ENCODE results near the gene SMC3. TPM values are rescaled to one million over a fixed set of nuclear protein-coding genes. Genes with fewer than 3 reads are reported as not detected.
"Not testable (repeated sequence)": the region's sequence is repeated elsewhere in the genome, so short reads cannot be mapped to it uniquely, and the experiment has no call there.

Gene SMC3
- total and polyA plus RNA-seq, 2 donors, result 24.6 to 63.7 TPM

GRCh38 chr10:110619514-110620397 is 52.3 kb downstream of the SMC3 start:
- no peak for DNase-seq (ENCODE audit: low read depth in 6 of 9, low spot score in 9 of 9)
- H3K27me3 ChIP-seq (ENCODE audit: control insufficient read depth in 2 of 2, insufficient read depth in 1 of 2, low read length in 1 of 2), result peaks cover 0 to 1% of the 10 kb centered on the region in 2 donors
- peaks cover 0 to 4% of the 10 kb centered on the region in 2 donors for H3K9me3 ChIP-seq (ENCODE audit: control insufficient read depth in 2 of 2, insufficient read depth in 1 of 2, low read length in 1 of 2)
- peaks cover 17 to 29% of the 10 kb centered on the region in 2 donors for H3K4me1 ChIP-seq (ENCODE audit: control insufficient read depth in 2 of 2, insufficient read depth in 2 of 2, low read length in 2 of 2)
- no peak overlapping the region for H3K27ac ChIP-seq (ENCODE audit: low read depth in 1 of 2, low read length in 1 of 2)
- no peaks in the 10 kb centered on the region for H3K36me3 ChIP-seq (ENCODE audit: control insufficient read depth in 2 of 2, insufficient read depth in 2 of 2, low read length in 1 of 2)
- no peak overlapping the region for H3K4me3 ChIP-seq (ENCODE audit: low read length in 2 of 2)
- 98% methylated on average over 3 of the region's 3 CpGs for WGBS

- H3K27me3 ChIP-seq (ENCODE audit: control insufficient read depth in 2 of 2, insufficient read depth in 1 of 2, low read length in 1 of 2), result peaks cover 0 to 2% of the 10 kb centered on the region in 2 donors
- no peak overlapping the region for H3K27ac ChIP-seq (ENCODE audit: low read depth in 1 of 2, low read length in 1 of 2)
- no peaks in the 10 kb centered on the region for H3K36me3 ChIP-seq (ENCODE audit: control insufficient read depth in 2 of 2, insufficient read depth in 2 of 2, low read length in 1 of 2)
- peaks cover 0 to 4% of the 10 kb centered on the region in 2 donors for H3K9me3 ChIP-seq (ENCODE audit: control insufficient read depth in 2 of 2, insufficient read depth in 1 of 2, low read length in 1 of 2)
- 98% methylated on average over 2 of the region's 2 CpGs for WGBS
- H3K4me3 ChIP-seq (ENCODE audit: low read length in 2 of 2), result no peak overlapping the region
- H3K4me1 ChIP-seq (ENCODE audit: control insufficient read depth in 2 of 2, insufficient read depth in 2 of 2, low read length in 2 of 2), result peaks cover 17 to 25% of the 10 kb centered on the region in 2 donors
- DNase-seq (ENCODE audit: low read depth in 6 of 9, low spot score in 9 of 9), result no peak
These were observed 52.9 kb downstream of the SMC3 start for GRCh38 chr10:110620398-110620719.

- H3K9me3 ChIP-seq (ENCODE audit: control insufficient read depth in 2 of 2, insufficient read depth in 1 of 2, low read length in 1 of 2); H3K4me1 ChIP-seq (ENCODE audit: control insufficient read depth in 2 of 2, insufficient read depth in 2 of 2, low read length in 2 of 2); H3K4me3 ChIP-seq (ENCODE audit: low read length in 2 of 2); DNase-seq (ENCODE audit: low read depth in 6 of 9, low spot score in 9 of 9); H3K27ac ChIP-seq (ENCODE audit: low read depth in 1 of 2, low read length in 1 of 2); H3K27me3 ChIP-seq (ENCODE audit: control insufficient read depth in 2 of 2, insufficient read depth in 1 of 2, low read length in 1 of 2); H3K36me3 ChIP-seq (ENCODE audit: control insufficient read depth in 2 of 2, insufficient read depth in 2 of 2, low read length in 1 of 2): not testable (repeated sequence)
- 84% methylated on average over 4 of the region's 4 CpGs for WGBS
These were observed 55.8 kb downstream of the SMC3 start for GRCh38 chr10:110623316-110623715.

DNA sequence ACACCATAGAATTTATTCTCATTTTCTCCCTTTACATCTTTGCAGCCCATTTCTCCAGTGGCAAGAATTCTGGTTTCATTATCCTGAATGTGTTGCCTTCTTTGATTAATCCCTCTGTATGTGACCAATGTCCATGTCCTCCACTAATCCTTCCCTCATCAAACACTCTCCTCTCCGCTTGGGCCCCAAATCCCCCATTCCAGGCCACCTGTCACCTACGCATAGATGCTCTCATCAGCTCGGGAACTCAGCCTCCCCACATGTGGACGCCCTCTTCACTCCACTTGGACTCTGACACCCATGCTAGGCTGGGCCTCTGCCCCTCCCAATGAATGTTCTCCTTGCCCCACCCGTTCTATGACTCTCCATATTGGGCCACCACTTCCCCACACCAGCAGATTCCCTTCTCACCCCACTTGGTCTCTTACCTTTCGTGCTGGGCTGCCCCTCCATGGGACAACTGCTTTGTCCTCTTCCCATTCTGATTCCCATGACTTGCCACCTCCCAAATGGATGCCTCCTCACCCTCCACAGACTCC is 57.9 kb downstream of the SMC3 start:
- no peaks in the 10 kb centered on the region for H3K36me3 ChIP-seq (ENCODE audit: control insufficient read depth in 2 of 2, insufficient read depth in 2 of 2, low read length in 1 of 2)
- H3K4me1 ChIP-seq (ENCODE audit: control insufficient read depth in 2 of 2, insufficient read depth in 2 of 2, low read length in 2 of 2), result no peaks in the 10 kb centered on the region
- peaks cover 0 to 9% of the 10 kb centered on the region in 2 donors for H3K27me3 ChIP-seq (ENCODE audit: control insufficient read depth in 2 of 2, insufficient read depth in 1 of 2, low read length in 1 of 2)
- H3K27ac ChIP-seq (ENCODE audit: low read depth in 1 of 2, low read length in 1 of 2), result no peak overlapping the region
- no peaks in the 10 kb centered on the region for H3K9me3 ChIP-seq (ENCODE audit: control insufficient read depth in 2 of 2, insufficient read depth in 1 of 2, low read length in 1 of 2)
- H3K4me3 ChIP-seq (ENCODE audit: low read length in 2 of 2), result no peak overlapping the region
- WGBS, result 96% methylated on average over 6 of the region's 6 CpGs
- no peak for DNase-seq (ENCODE audit: low read depth in 6 of 9, low spot score in 9 of 9)

DNA sequence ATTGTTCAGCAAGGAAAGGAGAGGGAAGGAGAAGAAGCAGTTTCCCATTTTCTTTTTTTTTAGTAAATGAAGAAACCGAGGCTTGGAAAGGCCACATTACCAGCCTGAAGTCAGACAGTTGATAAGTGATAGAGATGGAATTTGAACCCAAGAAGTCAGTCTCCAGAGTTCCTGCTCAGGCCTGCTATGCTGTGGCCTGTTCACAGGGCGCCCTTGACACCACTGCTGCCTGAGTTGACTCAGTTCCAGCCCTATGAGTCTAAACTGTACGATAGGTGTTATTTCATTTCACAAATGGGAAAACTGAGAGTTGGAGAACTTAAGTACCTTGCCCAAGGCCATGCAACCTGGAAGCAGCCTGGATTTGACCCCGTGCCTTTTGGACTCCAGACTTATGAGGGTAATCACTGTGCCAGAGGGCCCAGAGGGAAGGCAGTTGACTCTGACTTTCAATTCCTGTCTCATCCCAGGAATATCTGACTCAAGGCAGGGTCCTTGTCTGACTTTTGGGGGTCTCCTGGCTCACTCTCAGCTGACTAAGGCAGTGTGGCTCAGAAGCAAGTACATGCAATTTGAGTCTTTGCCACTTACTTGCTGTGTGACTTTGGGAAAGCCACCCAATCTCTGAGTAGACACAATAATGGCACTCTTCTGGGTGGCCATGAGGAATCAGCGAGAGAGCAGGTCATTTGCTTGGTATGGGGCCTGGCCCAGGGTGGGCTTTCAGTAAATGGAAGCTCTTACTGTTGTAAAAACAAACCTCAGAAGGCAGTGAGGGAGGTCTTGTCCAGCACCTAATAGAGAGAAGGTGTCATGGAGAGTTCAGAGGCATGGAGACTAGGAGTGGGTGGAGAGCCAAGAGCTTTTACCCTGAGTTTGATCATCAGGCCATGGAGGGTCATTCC is 58.7 kb downstream of the SMC3 start:
- Histone ChIP-seq H3K27me3 (ENCODE audit: control insufficient read depth in 2 of 2, insufficient read depth in 1 of 2, low read length in 1 of 2) (peaks cover 0 to 9% of the 10 kb centered on the region in 2 donors), H3K9me3 (ENCODE audit: control insufficient read depth in 2 of 2, insufficient read depth in 1 of 2, low read length in 1 of 2) (no peaks in the 10 kb centered on the region), H3K4me3 (ENCODE audit: low read length in 2 of 2) (no peak overlapping the region), H3K36me3 (ENCODE audit: control insufficient read depth in 2 of 2, insufficient read depth in 2 of 2, low read length in 1 of 2) (no peaks in the 10 kb centered on the region), H3K27ac (ENCODE audit: low read depth in 1 of 2, low read length in 1 of 2) (no peak overlapping the region), H3K4me1 (ENCODE audit: control insufficient read depth in 2 of 2, insufficient read depth in 2 of 2, low read length in 2 of 2) (no peaks in the 10 kb centered on the region)
- WGBS, result 96% methylated on average over 5 of the region's 5 CpGs
- no peak for DNase-seq (ENCODE audit: low read depth in 6 of 9, low spot score in 9 of 9)

DNA sequence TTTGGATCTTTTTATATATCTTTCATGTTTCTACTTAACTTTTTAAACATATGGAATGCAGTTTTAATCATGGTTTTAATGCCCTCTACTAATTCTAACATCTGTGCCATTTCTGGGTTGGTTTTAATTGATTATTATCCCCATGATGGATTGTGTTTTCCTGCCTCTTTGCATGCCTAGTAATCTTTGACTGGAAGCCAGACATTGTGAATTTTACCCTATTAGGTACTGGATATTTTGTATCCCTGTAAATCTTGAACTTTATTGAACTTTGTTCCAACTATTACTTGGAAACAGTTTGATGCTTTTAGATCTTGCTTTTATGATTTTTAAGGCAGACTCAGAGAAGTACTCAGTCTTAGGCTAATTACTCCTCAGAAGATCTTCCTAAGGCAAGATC is 60.7 kb downstream of the SMC3 start:
- H3K36me3 ChIP-seq (ENCODE audit: control insufficient read depth in 2 of 2, insufficient read depth in 2 of 2, low read length in 1 of 2), result no peaks in the 10 kb centered on the region
- H3K27ac ChIP-seq (ENCODE audit: low read depth in 1 of 2, low read length in 1 of 2), result no peak overlapping the region
- H3K4me3 ChIP-seq (ENCODE audit: low read length in 2 of 2), result no peak overlapping the region
- no peaks in the 10 kb centered on the region for H3K4me1 ChIP-seq (ENCODE audit: control insufficient read depth in 2 of 2, insufficient read depth in 2 of 2, low read length in 2 of 2)
- no peak for DNase-seq (ENCODE audit: low read depth in 6 of 9, low spot score in 9 of 9)
- no peaks in the 10 kb centered on the region for H3K9me3 ChIP-seq (ENCODE audit: control insufficient read depth in 2 of 2, insufficient read depth in 1 of 2, low read length in 1 of 2)
- H3K27me3 ChIP-seq (ENCODE audit: control insufficient read depth in 2 of 2, insufficient read depth in 1 of 2, low read length in 1 of 2), result peaks cover 0 to 9% of the 10 kb centered on the region in 2 donors

DNA sequence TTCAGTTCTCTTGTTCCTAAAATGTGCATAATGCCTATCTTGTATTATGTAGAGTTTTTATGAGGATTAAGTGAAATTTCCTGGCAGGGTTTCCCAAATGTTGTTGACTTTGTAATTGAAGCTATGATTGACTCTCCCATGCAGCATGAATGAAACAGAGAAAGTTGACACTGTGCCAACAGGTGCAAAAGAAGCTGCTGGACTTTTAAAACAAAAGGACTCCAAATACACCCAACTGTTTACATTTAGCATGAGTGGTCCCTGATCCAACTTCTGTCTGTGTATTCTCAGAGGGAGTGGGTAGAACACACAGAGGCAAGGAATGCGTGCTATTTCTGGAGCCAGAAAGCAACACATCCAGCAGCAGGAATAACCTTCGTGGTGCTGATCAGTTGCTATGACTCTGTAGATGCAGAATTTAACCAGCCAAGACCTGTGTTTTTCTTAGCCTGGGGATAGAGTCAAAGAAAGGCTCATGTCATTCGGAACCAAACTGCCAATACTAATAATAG is 62.2 kb downstream of the SMC3 start:
- DNase-seq (ENCODE audit: low read depth in 6 of 9, low spot score in 9 of 9), result no peak
- no peaks in the 10 kb centered on the region for H3K9me3 ChIP-seq (ENCODE audit: control insufficient read depth in 2 of 2, insufficient read depth in 1 of 2, low read length in 1 of 2)
- H3K4me1 ChIP-seq (ENCODE audit: control insufficient read depth in 2 of 2, insufficient read depth in 2 of 2, low read length in 2 of 2), result peaks cover 0 to 2% of the 10 kb centered on the region in 2 donors
- peaks cover 0 to 9% of the 10 kb centered on the region in 2 donors for H3K27me3 ChIP-seq (ENCODE audit: control insufficient read depth in 2 of 2, insufficient read depth in 1 of 2, low read length in 1 of 2)
- no peak overlapping the region for H3K27ac ChIP-seq (ENCODE audit: low read depth in 1 of 2, low read length in 1 of 2)
- H3K36me3 ChIP-seq (ENCODE audit: control insufficient read depth in 2 of 2, insufficient read depth in 2 of 2, low read length in 1 of 2), result no peaks in the 10 kb centered on the region
- H3K4me3 ChIP-seq (ENCODE audit: low read length in 2 of 2), result no peak overlapping the region
- WGBS, result 71% methylated on average over 3 of the region's 3 CpGs

GRCh38 chr10:110631934-110632333 is 64.4 kb downstream of the SMC3 start:
- Histone ChIP-seq H3K36me3 (ENCODE audit: control insufficient read depth in 2 of 2, insufficient read depth in 2 of 2, low read length in 1 of 2) (no peaks in the 10 kb centered on the region), H3K27me3 (ENCODE audit: control insufficient read depth in 2 of 2, insufficient read depth in 1 of 2, low read length in 1 of 2) (peaks cover 0 to 15% of the 10 kb centered on the region in 2 donors), H3K27ac (ENCODE audit: low read depth in 1 of 2, low read length in 1 of 2) (no peak overlapping the region), H3K9me3 (ENCODE audit: control insufficient read depth in 2 of 2, insufficient read depth in 1 of 2, low read length in 1 of 2) (no peaks in the 10 kb centered on the region), H3K4me3 (ENCODE audit: low read length in 2 of 2) (no peak overlapping the region), H3K4me1 (ENCODE audit: control insufficient read depth in 2 of 2, insufficient read depth in 2 of 2, low read length in 2 of 2) (peaks cover 0 to 3% of the 10 kb centered on the region in 2 donors)
- DNase-seq (ENCODE audit: low read depth in 6 of 9, low spot score in 9 of 9), result no peak

All from thymus (tissue), 11 donors.